GM12801 (cell line): ENCODE measurements around the gene SPRY1.

Experiments
- TF ChIP-seq, protein P1 (sequence below): IDR thresholded peaks from one replicate; pipeline ENCODE4 v1.5.1; 2011; ENCODE audit warnings: control low read depth; ENCODE audit not compliant: insufficient read length; ENCODE audit errors: extremely low read depth

Gene SPRY1

GRCh38 chr4:123412700-123413512, 16.3 kb downstream of the SPRY1 start:
- TF ChIP-seq, protein P1, sequence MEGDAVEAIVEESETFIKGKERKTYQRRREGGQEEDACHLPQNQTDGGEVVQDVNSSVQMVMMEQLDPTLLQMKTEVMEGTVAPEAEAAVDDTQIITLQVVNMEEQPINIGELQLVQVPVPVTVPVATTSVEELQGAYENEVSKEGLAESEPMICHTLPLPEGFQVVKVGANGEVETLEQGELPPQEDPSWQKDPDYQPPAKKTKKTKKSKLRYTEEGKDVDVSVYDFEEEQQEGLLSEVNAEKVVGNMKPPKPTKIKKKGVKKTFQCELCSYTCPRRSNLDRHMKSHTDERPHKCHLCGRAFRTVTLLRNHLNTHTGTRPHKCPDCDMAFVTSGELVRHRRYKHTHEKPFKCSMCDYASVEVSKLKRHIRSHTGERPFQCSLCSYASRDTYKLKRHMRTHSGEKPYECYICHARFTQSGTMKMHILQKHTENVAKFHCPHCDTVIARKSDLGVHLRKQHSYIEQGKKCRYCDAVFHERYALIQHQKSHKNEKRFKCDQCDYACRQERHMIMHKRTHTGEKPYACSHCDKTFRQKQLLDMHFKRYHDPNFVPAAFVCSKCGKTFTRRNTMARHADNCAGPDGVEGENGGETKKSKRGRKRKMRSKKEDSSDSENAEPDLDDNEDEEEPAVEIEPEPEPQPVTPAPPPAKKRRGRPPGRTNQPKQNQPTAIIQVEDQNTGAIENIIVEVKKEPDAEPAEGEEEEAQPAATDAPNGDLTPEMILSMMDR, result no peak

DNA sequence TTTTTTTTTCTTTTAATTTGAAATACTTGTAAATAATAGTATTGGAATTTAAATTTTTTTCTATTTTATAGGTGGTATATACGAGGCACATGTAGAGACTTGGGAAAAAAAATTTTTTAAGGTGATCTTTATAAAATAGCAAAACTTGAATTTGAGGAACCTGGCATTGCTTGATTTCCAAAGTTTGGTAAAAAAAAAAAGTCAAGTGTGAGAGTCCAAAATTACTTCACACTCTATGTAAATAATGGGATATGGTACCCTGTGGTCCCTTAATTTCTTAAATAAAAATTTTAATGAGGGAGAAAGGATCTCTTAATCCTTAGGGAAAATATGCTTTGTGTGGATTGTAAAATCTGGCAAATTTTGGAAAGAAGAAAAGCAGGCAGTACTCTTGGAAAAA, 19.0 kb downstream of the SPRY1 start:
- TF ChIP-seq, protein P1, result no peak

GRCh38 chr4:123415977-123416376, 19.4 kb downstream of the SPRY1 start:
- TF ChIP-seq, protein P1, result no peak

GRCh38 chr4:123417813-123418212, 21.2 kb downstream of the SPRY1 start:
- TF ChIP-seq, protein P1, result no peak

- TF ChIP-seq, protein P1, result no peak
Observed at GRCh38 chr4:123418351-123418931, 21.8 kb downstream of the SPRY1 start.

DNA sequence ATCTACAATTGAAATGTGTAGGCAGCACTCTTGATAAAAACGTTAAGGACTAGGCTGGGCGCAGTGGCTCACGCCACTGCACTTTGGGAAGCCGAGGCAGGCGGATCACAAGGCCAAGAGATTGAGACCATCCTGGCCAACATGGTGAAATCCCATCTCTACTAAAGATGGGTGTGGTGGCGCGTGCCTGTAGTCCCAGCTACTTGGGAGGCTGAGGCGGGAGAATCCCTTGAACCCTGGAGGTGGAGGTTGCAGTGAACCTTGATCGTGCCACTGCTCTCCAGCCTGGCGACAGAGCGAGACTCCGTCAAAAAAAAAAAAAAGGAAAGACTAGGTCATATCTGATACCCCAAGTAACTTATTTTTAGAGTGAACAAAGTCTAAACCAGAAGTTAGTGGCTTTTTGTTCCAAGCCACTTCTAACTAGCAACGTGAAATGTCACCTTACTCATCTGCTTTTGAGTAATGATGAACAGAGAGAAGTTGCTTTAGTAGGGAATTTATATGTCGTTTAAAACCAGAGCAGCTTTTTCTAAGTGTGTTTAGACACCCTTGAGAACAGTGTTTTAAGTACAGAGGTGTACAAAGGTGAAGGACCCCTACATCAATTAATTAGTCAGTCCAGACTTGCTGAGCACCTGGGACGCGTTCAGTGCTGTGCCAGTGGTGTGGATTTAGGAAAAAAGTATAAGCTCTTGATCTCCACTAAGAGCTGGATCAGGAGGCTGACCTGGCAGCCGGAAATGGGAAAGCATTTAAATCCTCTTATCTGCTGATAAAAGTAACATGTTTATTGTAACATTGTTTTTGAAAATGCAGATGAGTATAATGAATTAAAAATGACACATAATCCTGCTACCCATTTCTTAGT, 23.5 kb downstream of the SPRY1 start:
- TF ChIP-seq, protein P1, result no peak
